IMR-90 (cell line): ENCODE measurements around the gene LMAN2L. TPM values are rescaled to one million over a fixed set of nuclear protein-coding genes. Genes with fewer than 3 reads are reported as not detected.

Experiments
- ATAC-seq: fragments of 200-7000 bp; cut with Tn5 transposase; 2 replicates; pipeline ENCODE4 v1.9.1; 2020; ENCODE audit warnings: low read depth, mild to moderate bottlenecking, moderate library complexity
- BruUV-seq: library from RNA; stranded (reverse); fragments of 400-500 nt; replicated peaks from 2 replicates; lab custom pipeline; 2021; lab: Mats Ljungman, UMichigan
- CTCF ChIA-PET: fragments of 300-600 bp; formaldehyde crosslinking; extraction: SDS; loops from one replicate; lab custom pipeline; 2021; ENCODE audit warnings: antibody characterized with exemption; lab: Yijun Ruan, JAX
- POLR2A ChIA-PET: fragments of 300-600 bp; sonication (Branson Sonifier 250); formaldehyde crosslinking; loops from one replicate; lab custom pipeline; 2022; ENCODE audit warnings: antibody characterized with exemption; ENCODE audit not compliant: unreplicated experiment; lab: Charles Lee
- DNase-seq: peaks from one replicate; pipeline ENCODE4 v3.0.0; 2013
- H2AFZ ChIP-seq: replicated peaks from 2 replicates; pipeline ENCODE3; 2013; ENCODE audit warnings: low read length, mild to moderate bottlenecking; ENCODE audit not compliant: poor library complexity
- H2AK5ac ChIP-seq: 2 replicates; pipeline ENCODE4 v1.6.1; 2013; ENCODE audit warnings: low read depth, low read length, inconsistent platforms
- H2AK9ac ChIP-seq: replicated peaks from 2 replicates; pipeline ENCODE3; 2013; ENCODE audit warnings: mild to moderate bottlenecking, low read depth, low read length, moderate library complexity; ENCODE audit not compliant: poor library complexity
- H2BK120ac ChIP-seq: 2 replicates; pipeline ENCODE4 v1.6.1; 2013; ENCODE audit warnings: low read depth, low read length, inconsistent platforms
- H2BK15ac ChIP-seq: 3 replicates; pipeline ENCODE4 v1.6.1; 2013; ENCODE audit warnings: low read depth, low read length, inconsistent platforms
- H2BK20ac ChIP-seq: 2 replicates; pipeline ENCODE4 v1.6.1; 2013; ENCODE audit warnings: low read depth, mild to moderate bottlenecking, inconsistent platforms, low read length, moderate library complexity
- H2BK5ac ChIP-seq: 2 replicates; pipeline ENCODE4 v1.6.1; 2013; ENCODE audit warnings: mild to moderate bottlenecking, low read depth, low read length, inconsistent platforms; ENCODE audit not compliant: poor library complexity, severe bottlenecking
- H3K14ac ChIP-seq: replicated peaks from 2 replicates; pipeline ENCODE4 v1.6.1; 2013; ENCODE audit warnings: low read depth, low read length, inconsistent platforms
- H3K18ac ChIP-seq: 2 replicates; pipeline ENCODE4 v1.6.1; 2013; ENCODE audit warnings: low read depth, low read length, control low read depth
- H3K23ac ChIP-seq: 2 replicates; pipeline ENCODE4 v1.6.1; 2013; ENCODE audit warnings: low read depth, low read length, inconsistent platforms
- H3K27ac ChIP-seq: 2 replicates; pipeline ENCODE4 v1.5.1; 2013; ENCODE audit warnings: mild to moderate bottlenecking, control low read depth, low read length; ENCODE audit not compliant: insufficient read depth
- H3K27me3 ChIP-seq: 2 replicates; pipeline ENCODE4 v1.6.1; 2013; ENCODE audit warnings: low read length; ENCODE audit not compliant: control insufficient read depth, insufficient read depth
- H3K36me3 ChIP-seq: 2 replicates; pipeline ENCODE4 v1.6.1; 2013; ENCODE audit warnings: low read length, mixed read lengths; ENCODE audit not compliant: control insufficient read depth, insufficient read depth
- H3K4ac ChIP-seq: 2 replicates; pipeline ENCODE4 v1.6.1; 2013; ENCODE audit warnings: low read depth, low read length, inconsistent platforms
- H3K4me1 ChIP-seq: 2 replicates; pipeline ENCODE4 v1.6.1; 2013; ENCODE audit warnings: low read length, mixed read lengths; ENCODE audit not compliant: control insufficient read depth, insufficient read depth
- H3K4me2 ChIP-seq: 2 replicates; pipeline ENCODE4 v1.6.1; 2013; ENCODE audit warnings: low read depth, mild to moderate bottlenecking, control low read depth, low read length, moderate library complexity
- H3K4me3 ChIP-seq: 2 replicates; pipeline ENCODE4 v1.5.1; 2013; ENCODE audit warnings: low read depth, mild to moderate bottlenecking, control low read depth, low read length, moderate library complexity; ENCODE audit not compliant: insufficient read depth
- H3K56ac ChIP-seq: 2 replicates; pipeline ENCODE4 v1.6.1; 2013; ENCODE audit warnings: low read length, inconsistent platforms; ENCODE audit not compliant: insufficient read depth; ENCODE audit errors: extremely low read depth
- H3K79me1 ChIP-seq, 2 experiments: 2 replicates each; pipeline ENCODE4 v1.6.1; 2013; ENCODE audit warnings: low read length in 2 of 2, inconsistent platforms in 1 of 2, low read depth in 1 of 2
- H3K9ac ChIP-seq: 2 replicates; pipeline ENCODE4 v1.6.1; 2013; ENCODE audit warnings: low read depth, low read length, control low read depth
- H3K9me1 ChIP-seq: 2 replicates; pipeline ENCODE4 v1.6.1; 2013; ENCODE audit warnings: low read length, inconsistent platforms; ENCODE audit not compliant: insufficient read depth
- H3K9me3 ChIP-seq: 2 replicates; pipeline ENCODE4 v1.6.1; 2013; ENCODE audit warnings: low read length; ENCODE audit not compliant: control insufficient read depth, insufficient read depth
- H4K20me1 ChIP-seq: 2 replicates; pipeline ENCODE4 v1.6.1; 2013; ENCODE audit warnings: low read length, inconsistent platforms; ENCODE audit not compliant: insufficient read depth
- H4K5ac ChIP-seq: 2 replicates; pipeline ENCODE4 v1.6.1; 2013; ENCODE audit warnings: mild to moderate bottlenecking, low read depth, low read length, control low read depth
- H4K8ac ChIP-seq, 2 experiments: 2 replicates each; pipeline ENCODE4 v1.6.1; 2013; ENCODE audit warnings: low read depth in 2 of 2, low read length in 2 of 2, control low read depth in 1 of 2, inconsistent platforms in 1 of 2
- H4K91ac ChIP-seq: 2 replicates; pipeline ENCODE4 v1.6.1; 2013; ENCODE audit warnings: low read depth, low read length, inconsistent platforms; ENCODE audit not compliant: insufficient read depth
- CEBPB ChIP-seq: IDR thresholded peaks from 2 replicates; pipeline ENCODE4 v1.6.1; 2012; ENCODE audit warnings: low read depth, low read length, improper control_type of control experiment
- ELK1 ChIP-seq: fragments of 150-350 bp; IDR thresholded peaks from 2 replicates; pipeline ENCODE4 v1.6.1; 2016; ENCODE audit warnings: low read depth, mild to moderate bottlenecking, low read length, moderate library complexity, borderline replicate concordance
- MAFK ChIP-seq: IDR thresholded peaks from 2 replicates; pipeline ENCODE4 v1.6.1; 2012; ENCODE audit warnings: low read depth, low read length, improper control_type of control experiment
- NFE2L2 ChIP-seq: fragments of 150-350 bp; IDR thresholded peaks from 2 replicates; pipeline ENCODE4 v1.6.1; 2016; ENCODE audit warnings: low read depth, mild to moderate bottlenecking, low read length
- WGBS, 2 experiments: methylation state at CpG; one replicate each; pipeline versions ENCODE4 v1.1.5 to v1.1.7; 2013; ENCODE audit warnings: missing lambda C conversion rate in 2 of 2; ENCODE audit not compliant: insufficient read length in 1 of 2; ENCODE audit errors: extremely low coverage in 2 of 2; 5-methylcytosine and 5-hydroxymethylcytosine counted together
- dilution Hi-C: fragments of 300-500 bp; cut with HindIII; formaldehyde crosslinking; loops from one replicate; pipeline ENCODE4 v1.14.3; 2018; ENCODE audit warnings: low sequenced_read_pairs; ENCODE audit not compliant: unreplicated experiment
- in situ Hi-C: fragments of 300-500 bp; cut with MboI; formaldehyde crosslinking; loops from 3 replicates; pipeline ENCODE4 v1.14.3; 2019; ENCODE audit warnings: low sequenced_read_pairs, inconsistent platforms, mixed read lengths
- intact Hi-C: fragments of 100-400 bp; cut with micrococcal nuclease; formaldehyde crosslinking; loops from 2 replicates; pipeline ENCODE4 v1.10.0; 2022
- polyA plus RNA-seq, 3 experiments: library from polyadenylated mRNA; depleted of rRNA; stranded (reverse); fragments of >200 nt; gene quantifications; 2 replicates each; pipeline ENCODE4 v1.2.3, GENCODE V29; 2012; ENCODE audit warnings: low replicate concordance in 1 of 3
- total RNA-seq: library from RNA; depleted of rRNA; stranded (reverse); fragments of >200 nt; gene quantifications from 2 replicates; pipeline ENCODE4 v1.2.3, GENCODE V29; 2012

Gene LMAN2L
- total and polyA plus RNA-seq, 2 of the 4 experiments (the other 2 are of a cell fraction), result 22.5 to 22.9 TPM

- in situ Hi-C loops, result no loop called here
- DNase-seq (no peak), ATAC-seq (no peak)
- WGBS, 2 experiments, result no CpG with 5 or more reads among the region's 13 CpGs
- peaks cover 21% of the 10 kb centered on the region for H3K27me3 ChIP-seq
- H4K20me1 ChIP-seq, result no peaks in the 10 kb centered on the region
- no peak overlapping the region for H4K91ac ChIP-seq
- H3K18ac ChIP-seq, result no peak overlapping the region
- no peak overlapping the region for H3K4me2 ChIP-seq
- no peak overlapping the region for H2BK20ac ChIP-seq
- no peak overlapping the region for H2BK120ac ChIP-seq
- no peak for TF ChIP-seq ELK1
- TF ChIP-seq NFE2L2, result no peak
- TF ChIP-seq MAFK, result no peak
- no peak for TF ChIP-seq CEBPB
- CTCF ChIA-PET, result no interaction called here
- no peak overlapping the region for H3K56ac ChIP-seq
- H3K4me1 ChIP-seq, result peaks cover 12% of the 10 kb centered on the region; the same call in 1 of the 2 replicates
- no peak overlapping the region; the same call in 1 of the 2 replicates for H3K23ac ChIP-seq
- H3K4me3 ChIP-seq, result no peak overlapping the region
- H3K9me3 ChIP-seq, result no peaks in the 10 kb centered on the region
- no peak overlapping the region for H4K5ac ChIP-seq
- H3K36me3 ChIP-seq, result no peaks in the 10 kb centered on the region
- intact Hi-C loops, result no loop called here
- no peak overlapping the region for H3K9ac ChIP-seq
- H2AFZ ChIP-seq, result peak overlapping the region; percentile 63
- no peak overlapping the region for H3K27ac ChIP-seq
- no peak overlapping the region for H4K8ac ChIP-seq
- H2AK9ac ChIP-seq, result peak overlapping the region; percentile 65
- H3K14ac ChIP-seq, result no peak overlapping the region
- no peaks in the 10 kb centered on the region for H3K79me1 ChIP-seq
- H3K9me1 ChIP-seq, result no peaks in the 10 kb centered on the region
- no TSS peak for BruUV-seq
- no peak overlapping the region for H2BK15ac ChIP-seq
- POLR2A ChIA-PET, result no interaction called here
- no peak overlapping the region for H3K4ac ChIP-seq
- H2AK5ac ChIP-seq, result no peak overlapping the region
- H2BK5ac ChIP-seq, result no peak overlapping the region
- dilution Hi-C loops, result no loop called here
Measured at GRCh38 chr2:96683972-96684820, 55.7 kb downstream of the LMAN2L start.
